Measurements from ENCODE around the gene ALDH3B2. TPM values are rescaled to one million over a fixed set of nuclear protein-coding genes. Genes with fewer than 3 reads are reported as not detected.
A peak's percentile ranks its signal among the peaks of the same experiment; 100 is the strongest.

Gene ALDH3B2
- total and polyA plus RNA-seq, 2 of the 8 experiments (the other 6 are each of a cell fraction or from before 2014, with no cell fraction given): not detected

DNA sequence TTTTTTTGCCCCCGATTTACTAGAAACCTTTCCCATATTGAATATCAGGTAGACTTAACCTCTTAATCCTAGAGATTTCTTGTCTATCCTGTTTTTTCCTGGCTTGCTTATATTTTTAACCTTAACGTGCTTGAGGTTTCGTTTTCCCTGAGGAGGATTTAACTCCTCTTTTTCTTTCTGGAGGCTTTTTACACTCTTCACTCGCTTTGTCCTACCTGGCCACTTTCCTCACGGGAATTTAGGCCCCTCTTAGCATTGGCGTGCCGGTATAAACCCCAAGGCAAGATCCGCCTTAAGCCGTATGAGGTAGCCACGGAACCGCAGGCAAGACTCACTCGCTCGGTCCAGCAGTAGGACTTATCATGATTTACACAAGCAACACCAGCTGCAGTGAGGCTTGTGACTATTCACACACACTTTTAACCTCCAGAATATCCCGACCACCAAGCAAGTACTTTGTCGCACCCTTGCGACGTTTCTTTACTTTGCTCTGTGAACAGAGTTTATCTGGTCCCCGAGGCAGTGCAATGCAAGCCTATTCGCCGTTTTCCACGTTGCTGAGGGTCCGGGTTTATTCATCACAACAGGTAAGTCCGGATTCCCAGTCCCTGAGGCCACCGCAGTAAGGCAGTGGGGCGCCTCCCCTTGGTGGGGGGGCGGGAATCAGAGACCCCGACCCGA, 20.6 kb upstream of the ALDH3B2 start:
- H3K18ac ChIP-seq (ENCODE audit: extremely low read depth, low read length): no peak overlapping the region
- H2BK12ac ChIP-seq (ENCODE audit: low read depth, low read length): no peak overlapping the region
- H3K23me2 ChIP-seq (ENCODE audit: low read depth, low read length): no peaks in the 10 kb centered on the region
- DNase-seq (ENCODE audit: low read depth in 1 of 2, low spot score in 2 of 2) (peak in 1 of 2 experiments; percentile 35), FAIRE-seq (no peak)
- 93% methylated on average over 28 of the region's 28 CpGs; no CpG with 5 or more reads in 1 of the 2 experiments for WGBS, 2 experiments (ENCODE audit: extremely low coverage in 1 of 2, insufficient coverage in 1 of 2, insufficient read length in 1 of 2, insufficient replicate concordance in 2 of 2, low coverage in 1 of 2, low lambda C conversion rate in 2 of 2, missing lambda C conversion rate in 1 of 2)
- no peaks in the 10 kb centered on the region for H3K79me1 ChIP-seq (ENCODE audit: low read depth, low read length)
- peaks cover 3 to 6% of the 10 kb centered on the region in 2 experiments; a peak in 3 of 4 replicates for H3K9me3 ChIP-seq (ENCODE audit: insufficient read depth in 2 of 2, low read depth in 1 of 2, low read length in 1 of 2)
- H3K4me1 ChIP-seq (replicated peaks in 1 of 4; ENCODE audit: control insufficient read depth in 3 of 4, insufficient read depth in 4 of 4, low read length in 3 of 4): no peaks in the 10 kb centered on the region
- H3K9ac ChIP-seq (replicated peaks in 1 of 4; ENCODE audit: extremely low read depth in 1 of 4, low read depth in 3 of 4, low read length in 3 of 4): no peak overlapping the region
- H2BK5ac ChIP-seq (ENCODE audit: low read depth, low read length): no peak overlapping the region
- H2BK20ac ChIP-seq (ENCODE audit: low read length): no peak overlapping the region
- no peak overlapping the region; the same call in 1 of the 2 replicates for H2AK5ac ChIP-seq (ENCODE audit: low read depth, low read length)
- H3K23ac ChIP-seq (ENCODE audit: insufficient read length): no peak overlapping the region
- H2AFZ ChIP-seq (ENCODE audit: low read length): no peak overlapping the region
- no peak overlapping the region for H3K4me3 ChIP-seq (ENCODE audit: extremely low read depth in 1 of 4, insufficient read depth in 2 of 4, low read depth in 3 of 4, low read length in 4 of 4)
- no peaks in the 10 kb centered on the region; a peak in 1 of 7 replicates for H3K27me3 ChIP-seq (replicated peaks in 1 of 4; ENCODE audit: control insufficient read depth in 3 of 4, extremely low read depth in 1 of 4, insufficient read depth in 3 of 4, low read length in 3 of 4)
- no peak overlapping the region for H4K8ac ChIP-seq (ENCODE audit: extremely low read depth, insufficient read depth, low read length)
- H4K5ac ChIP-seq (ENCODE audit: insufficient read length, low read depth, low read length): no peak overlapping the region
- H3K56ac ChIP-seq (replicated peaks; ENCODE audit: insufficient read length, low read depth, low read length): no peak overlapping the region
- CTCF ChIA-PET (ENCODE audit: partially characterized antibody): no interaction called here
- no peak overlapping the region for H4K91ac ChIP-seq (replicated peaks; ENCODE audit: insufficient read length, low read length)
- H4K20me1 ChIP-seq (replicated peaks in 1 of 2; ENCODE audit: control insufficient read depth in 1 of 2, insufficient read depth in 2 of 2, low read length in 2 of 2): no peaks in the 10 kb centered on the region
- no peaks in the 10 kb centered on the region for H3K36me3 ChIP-seq (ENCODE audit: control insufficient read depth in 2 of 4, insufficient read depth in 4 of 4, low read length in 3 of 4)
- no peak overlapping the region for H2BK120ac ChIP-seq (replicated peaks; ENCODE audit: low read depth, low read length)
- no peak overlapping the region for H3K14ac ChIP-seq (ENCODE audit: insufficient read length)
- H3K4me2 ChIP-seq (ENCODE audit: insufficient read depth in 1 of 2, low read depth in 2 of 2, low read length in 2 of 2): no peak overlapping the region
- H3K79me2 ChIP-seq (ENCODE audit: control insufficient read depth in 1 of 2, insufficient read depth in 2 of 2, low read length in 2 of 2): no peaks in the 10 kb centered on the region
- H3K4ac ChIP-seq (replicated peaks; ENCODE audit: insufficient read length, low read depth, low read length): no peak overlapping the region
- POLR2A ChIA-PET (ENCODE audit: partially characterized antibody): no interaction called here
- H3K27ac ChIP-seq (ENCODE audit: low read depth, low read length): no peak overlapping the region
- H2BK15ac ChIP-seq (ENCODE audit: low read length): no peak overlapping the region
- no peak for TF ChIP-seq SIN3A (conservative IDR thresholded peaks at IDR 0.05 in 1 of 2, IDR thresholded peaks at IDR 0.05 in 1 of 2; ENCODE audit: low read depth in 1 of 2, low read length in 2 of 2)
- TF ChIP-seq SP4 (IDR thresholded peaks at IDR 0.05; ENCODE audit: low read length): no peak
- TF ChIP-seq RNF2 (IDR thresholded peaks at IDR 0.05; ENCODE audit: borderline replicate concordance, low read depth, low read length, missing control alignments, poor library complexity, severe bottlenecking): no peak
- no peak for TF ChIP-seq CHD1 (IDR thresholded peaks at IDR 0.05; ENCODE audit: low read depth, low read length)
- TF ChIP-seq, protein P1, sequence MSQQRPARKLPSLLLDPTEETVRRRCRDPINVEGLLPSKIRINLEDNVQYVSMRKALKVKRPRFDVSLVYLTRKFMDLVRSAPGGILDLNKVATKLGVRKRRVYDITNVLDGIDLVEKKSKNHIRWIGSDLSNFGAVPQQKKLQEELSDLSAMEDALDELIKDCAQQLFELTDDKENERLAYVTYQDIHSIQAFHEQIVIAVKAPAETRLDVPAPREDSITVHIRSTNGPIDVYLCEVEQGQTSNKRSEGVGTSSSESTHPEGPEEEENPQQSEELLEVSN (IDR thresholded peaks at IDR 0.05): no peak
- TF ChIP-seq KDM5A (IDR thresholded peaks at IDR 0.05; ENCODE audit: low read length): no peak
- no peak for TF ChIP-seq YY1 (IDR thresholded peaks at IDR 0.05; ENCODE audit: low read depth, low read length)
- TF ChIP-seq SP2 (IDR thresholded peaks at IDR 0.05; ENCODE audit: low read length): no peak
- no peak for TF ChIP-seq TBP (IDR thresholded peaks at IDR 0.05; ENCODE audit: low read depth, low read length)
- TF ChIP-seq POLR2AphosphoS5 (IDR thresholded peaks at IDR 0.05; ENCODE audit: low read depth, low read length): no peak
- TF ChIP-seq BACH1 (IDR thresholded peaks at IDR 0.05; ENCODE audit: low read length): no peak
- TF ChIP-seq MAFK (IDR thresholded peaks at IDR 0.05; ENCODE audit: low read depth, low read length): no peak
- no peak for TF ChIP-seq KDM4A (IDR thresholded peaks at IDR 0.05; ENCODE audit: low read depth, low read length, severe bottlenecking)

Data from H1 (cell line).